ENCODE data around the gene TSPAN3.

The TSPAN3 gene

GRCh38 chr15:77032647-77033416, 38.1 kb downstream of the TSPAN3 start:
- DNase-seq = no peak

- DNase-seq = no peak
These were observed 38.8 kb downstream of the TSPAN3 start for GRCh38 chr15:77032052-77032646.

GRCh38 chr15:77031376-77032050, 39.4 kb downstream of the TSPAN3 start:
- peak; percentile 23 for DNase-seq

- no peak for DNase-seq
These were observed 40.0 kb downstream of the TSPAN3 start for GRCh38 chr15:77030928-77031375.

- DNase-seq = peak; percentile 66
These were observed 40.6 kb downstream of the TSPAN3 start for GRCh38 chr15:77030048-77030927.

- DNase-seq = no peak
These were observed 41.5 kb downstream of the TSPAN3 start for GRCh38 chr15:77029166-77030047.

- DNase-seq = no peak
These were observed 42.3 kb downstream of the TSPAN3 start for GRCh38 chr15:77028451-77029165.

- DNase-seq = no peak
These were observed 43.0 kb downstream of the TSPAN3 start for GRCh38 chr15:77027697-77028450.

GRCh38 chr15:77027111-77027696, 43.7 kb downstream of the TSPAN3 start:
- no peak for DNase-seq

GRCh38 chr15:77026501-77027110, 44.3 kb downstream of the TSPAN3 start:
- no peak for DNase-seq

GRCh38 chr15:77025941-77026411, 44.9 kb downstream of the TSPAN3 start:
- no peak for DNase-seq

- DNase-seq = no peak
These were observed 45.6 kb downstream of the TSPAN3 start for GRCh38 chr15:77025083-77025901.

GRCh38 chr15:77024273-77025082, 46.4 kb downstream of the TSPAN3 start:
- DNase-seq = peak; percentile 94

- DNase-seq = no peak
These were observed 47.2 kb downstream of the TSPAN3 start for GRCh38 chr15:77023576-77024272.

- DNase-seq = no peak
These were observed 48.0 kb downstream of the TSPAN3 start for GRCh38 chr15:77022646-77023575.
